ENCODE data around the gene ACADVL. TPM values are rescaled to one million over a fixed set of nuclear protein-coding genes. Genes with fewer than 3 reads are reported as not detected.

Gene ACADVL
- total RNA-seq, 1 donor from 2014 or later = 86.7 TPM

- H3K4me3 Mint-ChIP-seq = peak overlapping the region; percentile 83
- Histone ChIP-seq H3K4me1 (peaks cover 56% of the 10 kb centered on the region), H3K9ac (no peak overlapping the region)
Measured at GRCh38 chr17:7215652-7216180, 4.0 kb upstream of the ACADVL start.

GRCh38 chr17:7216242-7217112, 3.3 kb upstream of the ACADVL start:
- Histone ChIP-seq H3K9me3 (ENCODE audit: low read depth) (no peaks in the 10 kb centered on the region), H3K36me3 (no peaks in the 10 kb centered on the region), H3K27me3 (no peaks in the 10 kb centered on the region), H2AFZ (replicated peaks) (no peak overlapping the region), H3K9ac (peak overlapping the region; percentile 51), H3K4me3 (peak overlapping the region; percentile 59), H3F3A (ENCODE audit: low read depth) (peaks cover 75% of the 10 kb centered on the region), H3K4me2 (peak overlapping the region; percentile 85), H3K4me1 (peaks cover 53% of the 10 kb centered on the region), H3K79me2 (ENCODE audit: low read depth) (peaks cover 43% of the 10 kb centered on the region), H4K20me1 (ENCODE audit: low read depth) (peaks cover 21% of the 10 kb centered on the region), H3K27ac (no peak overlapping the region)
- Mint-ChIP-seq H3K36me3 (peaks cover 10% of the 10 kb centered on the region), H3K27me3 (ENCODE audit: insufficient read depth, low read depth) (peaks cover 23% of the 10 kb centered on the region), H3K9me3 (no peaks in the 10 kb centered on the region), H3K4me1 (peaks cover 69% of the 10 kb centered on the region), H3K4me3 (peak overlapping the region; percentile 83), H3K27ac (peak overlapping the region; percentile 0)
- TF ChIP-seq EZH2 (IDR thresholded peaks at IDR 0.05) = no peak
- TF ChIP-seq CTCF (IDR thresholded peaks at IDR 0.05) = no peak
- no peak for DNase-seq (ENCODE audit: low spot score)

More at GRCh38 chr17:7215652-7216180, 4.0 kb upstream of the ACADVL start:
- Histone ChIP-seq H3K9me3 (ENCODE audit: low read depth) (no peaks in the 10 kb centered on the region), H3K79me2 (ENCODE audit: low read depth) (peaks cover 50% of the 10 kb centered on the region), H3K36me3 (no peaks in the 10 kb centered on the region), H3F3A (ENCODE audit: low read depth) (peaks cover 73% of the 10 kb centered on the region), H3K4me3 (peak overlapping the region; percentile 59), H3K27me3 (no peaks in the 10 kb centered on the region), H3K27ac (peak overlapping the region; percentile 54), H3K4me2 (peak overlapping the region; percentile 85), H2AFZ (replicated peaks) (no peak overlapping the region), H4K20me1 (ENCODE audit: low read depth) (peaks cover 13% of the 10 kb centered on the region)
- Mint-ChIP-seq H3K36me3 (peaks cover 4% of the 10 kb centered on the region), H3K4me1 (peaks cover 68% of the 10 kb centered on the region), H3K9me3 (no peaks in the 10 kb centered on the region), H3K27ac (peak overlapping the region; percentile 97), H3K27me3 (ENCODE audit: insufficient read depth, low read depth) (peaks cover 23% of the 10 kb centered on the region)
- TF ChIP-seq EZH2 (IDR thresholded peaks at IDR 0.05) = no peak
- no peak for TF ChIP-seq CTCF (IDR thresholded peaks at IDR 0.05)
- TF ChIP-seq EZH2phosphoT487 (IDR thresholded peaks at IDR 0.05) = no peak
- DNase-seq (ENCODE audit: low spot score) = peak; percentile 41

- Histone ChIP-seq H3K27ac (no peak overlapping the region), H3K4me2 (peak overlapping the region; percentile 85), H3K9ac (peak overlapping the region; percentile 51), H3K36me3 (no peaks in the 10 kb centered on the region), H3K27me3 (no peaks in the 10 kb centered on the region), H3K4me1 (peaks cover 46% of the 10 kb centered on the region), H4K20me1 (ENCODE audit: low read depth) (peaks cover 30% of the 10 kb centered on the region), H3F3A (ENCODE audit: low read depth) (peaks cover 79% of the 10 kb centered on the region), H2AFZ (replicated peaks) (peak overlapping the region; percentile 53), H3K4me3 (peak overlapping the region; percentile 59), H3K79me2 (ENCODE audit: low read depth) (peaks cover 35% of the 10 kb centered on the region), H3K9me3 (ENCODE audit: low read depth) (no peaks in the 10 kb centered on the region)
- Mint-ChIP-seq H3K27ac (peak overlapping the region; percentile 99), H3K4me1 (peaks cover 64% of the 10 kb centered on the region), H3K9me3 (no peaks in the 10 kb centered on the region), H3K4me3 (peak overlapping the region; percentile 92), H3K36me3 (peaks cover 12% of the 10 kb centered on the region), H3K27me3 (ENCODE audit: insufficient read depth, low read depth) (peaks cover 23% of the 10 kb centered on the region)
- TF ChIP-seq EZH2phosphoT487 (IDR thresholded peaks at IDR 0.05) (no peak), CTCF (IDR thresholded peaks at IDR 0.05) (no peak), EZH2 (IDR thresholded peaks at IDR 0.05) (no peak)
- peak; percentile 81 for DNase-seq (ENCODE audit: low spot score)
Measured at GRCh38 chr17:7217113-7217987, 2.4 kb upstream of the ACADVL start.
